Dermis blood vessel endothelial cell (primary cell): ENCODE measurements around the gene REPIN1. TPM values are rescaled to one million over a fixed set of nuclear protein-coding genes. Genes with fewer than 3 reads are reported as not detected.

Experiments
- total RNA-seq: library from RNA; depleted of rRNA; stranded (reverse); fragments of >200 nt; gene quantifications from 2 replicates; pipeline ENCODE4 v1.2.3, GENCODE V29; 2014

REPIN1 gene
- total RNA-seq, 1 donor from 2014 or later, result 83.9 TPM

Other genes with a start within 250 kb of the REPIN1 start
- 5.4 and 18.0 TPM in 2 replicates for gene LRRC61, start 45.5 kb upstream of the REPIN1 start, total RNA-seq
- gene ACTR3C, start 45.3 kb upstream of the REPIN1 start, total RNA-seq, result 8.9 and 9.5 TPM in 2 replicates
- 0.65 and 1.9 TPM in 2 replicates for gene RARRES2, start 27.2 kb upstream of the REPIN1 start, total RNA-seq
- 8.1 and 9.7 TPM in 2 replicates for gene ZNF775, start 10.5 kb downstream of the REPIN1 start, total RNA-seq
- 157 and 178 TPM in 2 replicates for gene GIMAP8, start 81.8 kb downstream of the REPIN1 start, total RNA-seq
- 111 and 145 TPM in 2 replicates for gene GIMAP7, start 146.1 kb downstream of the REPIN1 start, total RNA-seq
- 388 and 408 TPM in 2 replicates for gene GIMAP4, start 198.6 kb downstream of the REPIN1 start, total RNA-seq